ENCODE results near the gene KIF3A. TPM values are rescaled to one million over a fixed set of nuclear protein-coding genes. Genes with fewer than 3 reads are reported as not detected.
"Not testable (repeated sequence)": the region's sequence is repeated elsewhere in the genome, so short reads cannot be mapped to it uniquely, and the experiment has no call there.

The KIF3A gene
- total RNA-seq, 1 experiment from 2014 or later, result 13.2 TPM

DNA sequence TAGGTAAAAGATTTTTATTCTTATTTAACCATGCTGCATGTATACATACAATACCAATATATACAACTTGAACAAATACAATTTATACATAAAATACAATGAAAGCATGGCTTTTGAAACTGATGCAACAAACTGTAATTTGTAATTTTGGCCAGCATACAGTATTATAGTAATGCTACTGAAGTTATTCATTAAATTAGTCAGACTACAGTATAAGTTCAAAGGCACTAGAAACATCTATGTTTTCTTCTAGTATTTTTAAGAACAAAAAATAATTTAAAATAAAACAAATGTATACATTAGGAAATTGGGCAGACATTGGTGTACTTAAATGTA, 44.7 kb downstream of the KIF3A start:
- Histone ChIP-seq H3K4me2 (ENCODE audit: insufficient read depth, insufficient read length, low read length) (no peak overlapping the region), H4K20me1 (ENCODE audit: control insufficient read depth, insufficient read depth, insufficient read length) (no peaks in the 10 kb centered on the region), H3K4me1 (ENCODE audit: insufficient read depth, low read length) (no peaks in the 10 kb centered on the region), H3K4ac (ENCODE audit: low read depth, low read length) (no peak overlapping the region), H4K5ac (ENCODE audit: insufficient read length, low read depth, low read length) (no peak overlapping the region), H3K9ac (ENCODE audit: extremely low read depth, insufficient read length, low read length) (no peak overlapping the region), H3K79me2 (ENCODE audit: insufficient read depth, low read length) (no peaks in the 10 kb centered on the region), H3K18ac (ENCODE audit: insufficient read length, low read depth, low read length) (no peak overlapping the region), H3K27me3 (ENCODE audit: insufficient read depth, low read length) (no peaks in the 10 kb centered on the region), H4K8ac (replicated peaks; ENCODE audit: insufficient read length, low read depth, low read length) (no peak overlapping the region), H3K9me3 (ENCODE audit: control insufficient read depth, low read depth, low read length) (no peaks in the 10 kb centered on the region), H2BK20ac (ENCODE audit: low read depth, low read length, poor library complexity, severe bottlenecking) (no peak overlapping the region), H2AK5ac (ENCODE audit: insufficient read length, low read length) (no peak overlapping the region), H3K79me1 (ENCODE audit: insufficient read depth, low read depth, low read length, poor library complexity, severe bottlenecking) (no peaks in the 10 kb centered on the region), H3K56ac (ENCODE audit: insufficient read length, low read depth, low read length) (no peak overlapping the region), H4K91ac (ENCODE audit: insufficient read length, low read depth, low read length) (no peak overlapping the region), H2BK120ac (ENCODE audit: low read depth, low read length, poor library complexity, severe bottlenecking) (no peak overlapping the region), H3K23ac (ENCODE audit: insufficient read length, low read depth, low read length) (no peak overlapping the region), H2BK12ac (ENCODE audit: insufficient read length, low read depth, low read length) (no peak overlapping the region), H3K14ac (ENCODE audit: insufficient read depth, low read length) (no peak overlapping the region), H3K27ac (ENCODE audit: insufficient read length, low read depth, low read length) (no peak overlapping the region), H3T11ph (ENCODE audit: low read length) (no peak overlapping the region), H2BK5ac (ENCODE audit: insufficient read length, low read length) (no peak overlapping the region), H2BK15ac (ENCODE audit: low read depth, low read length) (no peak overlapping the region), H2AFZ (ENCODE audit: low read length) (no peak overlapping the region), H3K23me2 (ENCODE audit: insufficient read length, low read depth, low read length, poor library complexity, severe bottlenecking) (no peaks in the 10 kb centered on the region)
- H3K4me1 Mint-ChIP-seq, result no peaks in the 10 kb centered on the region
- no peak overlapping the region for H3K27ac Mint-ChIP-seq
- H3K27me3 Mint-ChIP-seq (ENCODE audit: low read depth), result no peaks in the 10 kb centered on the region
- H3K9me3 Mint-ChIP-seq, result no peaks in the 10 kb centered on the region
- no peak for DNase-seq
- H3K36me3 Mint-ChIP-seq (ENCODE audit: insufficient read depth in 1 of 3, low read depth in 3 of 3), result peaks cover 0 to 3% (median under 1%) of the 10 kb centered on the region in 3 experiments; a peak in 3 of 7 replicates
- no peak overlapping the region for H3K4me3 Mint-ChIP-seq
- TF ChIP-seq, protein P1, sequence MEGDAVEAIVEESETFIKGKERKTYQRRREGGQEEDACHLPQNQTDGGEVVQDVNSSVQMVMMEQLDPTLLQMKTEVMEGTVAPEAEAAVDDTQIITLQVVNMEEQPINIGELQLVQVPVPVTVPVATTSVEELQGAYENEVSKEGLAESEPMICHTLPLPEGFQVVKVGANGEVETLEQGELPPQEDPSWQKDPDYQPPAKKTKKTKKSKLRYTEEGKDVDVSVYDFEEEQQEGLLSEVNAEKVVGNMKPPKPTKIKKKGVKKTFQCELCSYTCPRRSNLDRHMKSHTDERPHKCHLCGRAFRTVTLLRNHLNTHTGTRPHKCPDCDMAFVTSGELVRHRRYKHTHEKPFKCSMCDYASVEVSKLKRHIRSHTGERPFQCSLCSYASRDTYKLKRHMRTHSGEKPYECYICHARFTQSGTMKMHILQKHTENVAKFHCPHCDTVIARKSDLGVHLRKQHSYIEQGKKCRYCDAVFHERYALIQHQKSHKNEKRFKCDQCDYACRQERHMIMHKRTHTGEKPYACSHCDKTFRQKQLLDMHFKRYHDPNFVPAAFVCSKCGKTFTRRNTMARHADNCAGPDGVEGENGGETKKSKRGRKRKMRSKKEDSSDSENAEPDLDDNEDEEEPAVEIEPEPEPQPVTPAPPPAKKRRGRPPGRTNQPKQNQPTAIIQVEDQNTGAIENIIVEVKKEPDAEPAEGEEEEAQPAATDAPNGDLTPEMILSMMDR (conservative IDR thresholded peaks at IDR 0.05), result no peak

DNA sequence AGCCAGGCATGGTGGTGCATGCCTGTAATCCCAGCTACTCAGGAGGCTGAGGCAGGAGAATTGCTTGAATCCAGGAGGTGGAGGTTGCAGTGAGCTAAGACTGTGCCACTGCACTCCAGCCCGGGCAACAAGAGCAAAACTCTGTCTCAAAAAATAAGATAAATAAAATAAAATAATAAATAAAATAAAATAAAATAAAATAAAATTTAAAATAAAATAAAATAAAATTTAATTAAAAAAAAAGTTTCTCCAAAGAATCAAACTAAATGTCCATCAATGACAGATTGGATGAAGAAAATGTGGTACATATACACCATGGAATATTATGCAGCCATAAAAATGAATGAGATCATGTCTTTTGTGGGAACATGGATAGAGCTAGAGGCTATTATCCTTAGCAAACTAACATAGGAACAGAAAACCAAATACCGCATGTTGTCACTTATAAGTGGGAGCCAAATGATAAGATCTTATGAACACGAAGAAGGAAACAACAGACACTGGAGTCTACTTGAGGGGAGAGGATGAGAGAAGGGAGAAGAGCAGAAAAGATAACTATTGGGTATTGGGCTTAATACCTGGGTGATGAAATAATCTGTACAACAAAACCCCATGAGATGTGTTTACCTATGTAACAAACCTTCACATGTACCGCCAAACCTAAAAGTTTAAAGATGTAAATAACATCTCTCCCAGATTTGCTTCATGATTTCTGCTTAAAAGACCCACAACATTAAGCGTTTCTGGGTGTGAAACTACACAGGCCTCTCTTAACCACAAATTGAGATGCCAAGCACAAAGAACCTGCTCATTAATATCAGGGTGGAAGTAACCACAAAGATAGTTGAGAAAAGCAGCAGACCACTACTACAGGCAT, 45.4 kb downstream of the KIF3A start:
- WGBS (ENCODE audit: extremely low coverage, insufficient read length, low lambda C conversion rate), result no CpG with 5 or more reads among the region's 5 CpGs
- H2BK15ac ChIP-seq (ENCODE audit: low read depth, low read length); H4K5ac ChIP-seq (ENCODE audit: insufficient read length, low read depth, low read length); DNase-seq; H3K4ac ChIP-seq (ENCODE audit: low read depth, low read length); H3K4me1 ChIP-seq (ENCODE audit: insufficient read depth, low read length); H3K79me2 ChIP-seq (ENCODE audit: insufficient read depth, low read length); H3K23me2 ChIP-seq (ENCODE audit: insufficient read length, low read depth, low read length, poor library complexity, severe bottlenecking); H3K9ac ChIP-seq (ENCODE audit: extremely low read depth, insufficient read length, low read length); H3K9me3 Mint-ChIP-seq; H3K14ac ChIP-seq (ENCODE audit: insufficient read depth, low read length); H3K27ac ChIP-seq (ENCODE audit: insufficient read length, low read depth, low read length); H2AFZ ChIP-seq (ENCODE audit: low read length); H3K36me3 Mint-ChIP-seq (ENCODE audit: insufficient read depth in 1 of 3, low read depth in 3 of 3); H4K91ac ChIP-seq (ENCODE audit: insufficient read length, low read depth, low read length); H2BK12ac ChIP-seq (ENCODE audit: insufficient read length, low read depth, low read length); H3K4me3 Mint-ChIP-seq; H4K8ac ChIP-seq (replicated peaks; ENCODE audit: insufficient read length, low read depth, low read length); H3K9me3 ChIP-seq (ENCODE audit: control insufficient read depth, low read depth, low read length); H2BK120ac ChIP-seq (ENCODE audit: low read depth, low read length, poor library complexity, severe bottlenecking); H3K27me3 ChIP-seq (ENCODE audit: insufficient read depth, low read length); H3K27ac Mint-ChIP-seq; H3K27me3 Mint-ChIP-seq (ENCODE audit: low read depth); H4K20me1 ChIP-seq (ENCODE audit: control insufficient read depth, insufficient read depth, insufficient read length); H2AK5ac ChIP-seq (ENCODE audit: insufficient read length, low read length); H3K56ac ChIP-seq (ENCODE audit: insufficient read length, low read depth, low read length); H2BK5ac ChIP-seq (ENCODE audit: insufficient read length, low read length); H2BK20ac ChIP-seq (ENCODE audit: low read depth, low read length, poor library complexity, severe bottlenecking); H3K4me1 Mint-ChIP-seq; H3K18ac ChIP-seq (ENCODE audit: insufficient read length, low read depth, low read length); H3K4me2 ChIP-seq (ENCODE audit: insufficient read depth, insufficient read length, low read length); H3K23ac ChIP-seq (ENCODE audit: insufficient read length, low read depth, low read length); H3T11ph ChIP-seq (ENCODE audit: low read length); H3K79me1 ChIP-seq (ENCODE audit: insufficient read depth, low read depth, low read length, poor library complexity, severe bottlenecking): not testable (repeated sequence)
